CD4-positive, alpha-beta T cell treated with Interleukin-15 for 4 hours (primary cell): ENCODE measurements around the gene PGBD2.
"Not testable (repeated sequence)": the region's sequence is repeated elsewhere in the genome, so short reads cannot be mapped to it uniquely, and the experiment has no call there.

Experiments
- DNase-seq: peaks from one replicate; pipeline ENCODE4 v3.0.0-alpha.2; 2020; ENCODE audit warnings: low spot score

PGBD2 gene, protein sequence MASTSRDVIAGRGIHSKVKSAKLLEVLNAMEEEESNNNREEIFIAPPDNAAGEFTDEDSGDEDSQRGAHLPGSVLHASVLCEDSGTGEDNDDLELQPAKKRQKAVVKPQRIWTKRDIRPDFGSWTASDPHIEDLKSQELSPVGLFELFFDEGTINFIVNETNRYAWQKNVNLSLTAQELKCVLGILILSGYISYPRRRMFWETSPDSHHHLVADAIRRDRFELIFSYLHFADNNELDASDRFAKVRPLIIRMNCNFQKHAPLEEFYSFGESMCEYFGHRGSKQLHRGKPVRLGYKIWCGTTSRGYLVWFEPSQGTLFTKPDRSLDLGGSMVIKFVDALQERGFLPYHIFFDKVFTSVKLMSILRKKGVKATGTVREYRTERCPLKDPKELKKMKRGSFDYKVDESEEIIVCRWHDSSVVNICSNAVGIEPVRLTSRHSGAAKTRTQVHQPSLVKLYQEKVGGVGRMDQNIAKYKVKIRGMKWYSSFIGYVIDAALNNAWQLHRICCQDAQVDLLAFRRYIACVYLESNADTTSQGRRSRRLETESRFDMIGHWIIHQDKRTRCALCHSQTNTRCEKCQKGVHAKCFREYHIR

DNA sequence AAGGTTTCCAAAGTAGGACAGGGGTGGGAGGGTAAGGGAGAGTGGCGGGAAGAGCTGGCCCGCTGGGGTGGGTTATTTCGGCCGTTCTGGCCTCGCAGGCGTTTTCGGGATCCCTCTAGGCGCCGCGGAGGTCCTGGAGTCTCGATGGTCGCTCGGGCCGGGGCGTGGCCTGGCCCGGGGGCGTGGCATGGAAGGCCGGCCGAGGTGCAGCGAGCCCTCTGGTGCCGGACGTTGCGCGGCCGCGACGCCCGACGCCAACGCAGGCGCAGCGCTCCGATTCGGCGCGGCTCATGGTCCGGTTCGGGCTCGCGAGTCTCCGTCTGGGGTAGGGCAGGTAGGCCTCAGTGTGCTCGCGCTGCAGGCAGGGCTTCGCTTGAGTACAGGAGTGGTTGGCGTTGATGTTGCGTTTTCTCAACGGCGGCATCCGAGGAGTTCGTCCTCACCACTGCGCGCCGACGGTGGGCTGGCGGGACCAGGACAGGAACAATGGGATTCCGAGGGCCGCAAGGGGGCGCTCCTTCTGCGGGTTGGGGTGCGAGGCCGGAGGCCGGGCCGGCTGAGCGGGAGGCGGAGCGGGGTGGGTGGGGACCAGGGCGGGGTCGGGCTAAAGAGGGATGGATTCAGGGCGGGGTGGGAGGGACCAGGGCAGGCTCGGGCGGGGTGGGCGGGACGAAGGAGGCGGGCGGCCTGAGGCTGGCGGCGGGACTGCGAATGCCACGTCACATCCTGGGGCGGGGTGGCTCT, at the start of gene PGBD2:
TSS of gene PGBD2 (plus strand) at position 227 of the 744 bp plus-strand sequence. CDS start 7,628 bp downstream, outside the sequence.
- DNase-seq: peak; percentile 96

DNA sequence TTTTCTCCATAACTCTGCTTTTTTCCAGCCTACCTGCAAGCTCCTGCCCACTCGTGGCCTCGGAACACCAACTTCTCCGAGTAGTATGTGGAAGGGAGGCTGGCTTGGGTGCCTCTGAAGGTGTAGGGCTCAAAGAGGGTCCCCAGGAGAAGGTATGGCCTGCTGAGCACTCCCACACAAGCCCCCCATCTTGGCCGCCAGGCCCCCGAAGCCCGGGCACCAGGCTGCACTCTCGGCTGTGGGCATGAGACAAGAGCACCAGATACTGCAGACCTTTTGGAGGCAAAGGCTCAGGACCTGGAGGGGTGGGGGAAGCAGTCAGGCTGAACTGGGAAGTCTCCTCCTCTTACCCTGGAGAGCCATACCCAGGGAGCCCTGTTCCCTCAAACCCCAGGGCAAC, 48.8 kb upstream of the PGBD2 start:
- DNase-seq: no peak

DNA sequence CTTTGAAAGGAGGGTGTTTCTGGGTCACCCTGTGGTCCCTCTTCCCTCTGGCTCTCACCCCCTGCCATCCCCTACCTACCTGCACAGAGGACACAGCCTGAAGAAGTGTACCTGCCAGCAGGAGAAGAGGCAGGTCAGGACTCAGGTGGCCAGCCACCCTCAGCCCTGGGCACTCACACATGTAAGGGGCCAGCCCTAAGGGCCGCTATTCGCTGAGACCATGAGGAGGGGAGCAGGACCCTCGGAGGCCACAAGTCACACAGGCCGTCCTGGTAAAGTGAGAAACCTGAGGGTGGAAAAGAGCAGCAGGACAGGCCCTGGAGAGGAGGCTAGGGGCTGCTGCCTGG, 48.3 kb upstream of the PGBD2 start:
- DNase-seq: no peak

DNA sequence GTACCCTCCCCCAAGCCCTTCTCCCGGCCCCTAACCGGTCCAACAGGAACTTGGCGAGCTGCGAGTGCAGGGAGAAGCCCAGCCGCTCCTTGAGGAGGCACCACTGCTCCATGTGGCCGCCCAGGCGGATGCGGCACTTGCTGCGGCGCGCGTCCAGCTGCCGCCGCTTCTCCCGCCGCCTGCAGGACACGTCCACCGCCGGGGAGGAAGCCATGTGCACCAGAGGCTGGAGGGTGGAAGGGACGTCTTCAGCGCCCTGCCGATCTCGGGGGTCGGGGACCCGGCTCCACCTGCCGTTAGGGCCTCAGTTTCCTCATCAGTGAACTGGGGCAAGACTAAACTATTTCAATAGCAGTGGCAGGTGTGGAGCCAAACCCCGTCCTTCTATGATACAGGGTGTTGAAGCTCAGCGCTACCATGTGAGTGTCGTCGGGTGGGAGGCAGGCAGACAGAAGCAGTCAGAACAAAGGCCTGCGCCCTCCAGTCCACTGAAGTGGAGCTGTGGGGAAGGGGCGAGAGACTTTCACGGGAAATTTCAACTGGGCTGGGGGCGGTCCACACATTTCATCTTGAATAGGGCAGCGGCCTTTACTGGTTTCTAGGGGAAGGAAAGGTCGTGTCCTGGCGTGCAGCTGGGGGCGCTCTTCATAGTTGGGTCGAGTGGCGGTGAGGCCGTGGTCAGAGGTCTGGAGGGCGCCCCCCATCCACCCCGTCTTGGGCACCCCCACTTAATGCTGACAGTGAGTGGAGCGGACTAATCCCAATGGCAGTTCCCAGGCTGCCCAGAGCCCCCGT, 47.7 kb upstream of the PGBD2 start:
- no peak for DNase-seq

DNA sequence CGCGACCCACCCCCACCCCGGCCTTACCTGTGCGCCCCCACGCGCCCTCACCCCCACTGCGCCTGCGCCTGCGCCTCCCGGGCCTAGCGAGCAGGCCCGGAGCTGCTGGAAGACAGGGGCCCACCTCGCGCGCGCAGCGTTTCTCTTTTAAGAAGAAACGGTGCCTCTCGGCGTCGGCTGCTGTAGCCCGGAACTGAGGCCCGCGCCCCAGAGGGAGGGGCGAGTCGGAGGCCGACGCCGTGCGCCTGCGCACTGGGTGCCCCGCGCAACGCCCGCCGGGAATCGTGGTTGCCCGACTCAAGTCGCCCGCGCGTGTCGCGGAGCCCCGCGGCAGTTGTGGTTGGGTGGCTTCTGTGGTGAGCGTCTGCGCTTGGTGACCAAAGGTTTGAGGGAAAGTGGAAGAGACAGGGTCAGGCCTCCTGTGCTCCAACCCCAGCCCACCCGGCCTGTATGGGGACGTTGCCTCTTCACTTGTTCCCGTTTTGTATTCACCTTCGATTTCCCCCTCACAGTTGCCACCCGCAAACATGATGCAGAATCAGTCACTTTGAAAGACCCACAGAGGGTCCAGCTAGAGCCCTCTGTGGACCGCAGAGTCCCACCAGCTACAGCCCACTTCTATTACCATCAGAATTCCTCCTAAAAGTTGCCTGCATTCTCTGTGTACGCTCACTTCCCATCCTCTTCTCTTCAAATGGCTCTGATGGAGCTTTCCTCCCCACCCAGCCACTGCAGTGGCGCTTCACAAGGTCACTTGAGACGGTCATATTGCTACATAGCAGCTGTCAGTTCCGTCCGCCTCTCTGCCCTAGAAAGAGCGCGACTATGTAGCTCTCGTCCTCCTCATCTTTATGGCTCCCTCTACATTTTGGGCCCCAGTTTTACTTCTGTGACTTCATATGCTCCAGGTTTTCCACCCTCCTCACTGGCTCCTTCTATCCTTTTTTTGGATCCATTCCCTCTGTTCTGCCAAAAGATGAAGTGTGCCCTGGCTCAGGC, 46.8 kb upstream of the PGBD2 start, which contains the start of gene ZNF692:
TSS of gene ZNF692 (minus strand) at position 195 of the 999 bp plus-strand sequence. CDS start 776 bp downstream, outside the sequence.
- peak; percentile 98 for DNase-seq

DNA sequence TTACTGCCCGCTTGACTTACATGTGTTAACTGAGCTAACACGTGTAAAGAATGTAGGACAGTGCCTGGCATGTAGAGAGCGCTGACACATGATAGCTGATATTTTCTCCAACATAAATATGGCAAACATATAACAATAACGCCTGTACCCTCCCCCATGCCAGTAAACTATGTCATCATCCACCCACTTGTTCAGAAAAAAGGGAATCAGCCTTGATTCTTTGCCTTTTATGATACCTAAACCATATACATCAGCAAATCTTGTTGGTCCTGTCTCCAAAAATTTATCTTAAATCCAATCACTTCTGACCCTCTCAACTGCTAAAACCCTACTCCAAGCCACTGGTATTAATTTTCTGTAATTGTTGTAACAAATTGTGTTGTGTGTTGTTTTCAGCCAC, 46.0 kb upstream of the PGBD2 start:
- DNase-seq: no peak

DNA sequence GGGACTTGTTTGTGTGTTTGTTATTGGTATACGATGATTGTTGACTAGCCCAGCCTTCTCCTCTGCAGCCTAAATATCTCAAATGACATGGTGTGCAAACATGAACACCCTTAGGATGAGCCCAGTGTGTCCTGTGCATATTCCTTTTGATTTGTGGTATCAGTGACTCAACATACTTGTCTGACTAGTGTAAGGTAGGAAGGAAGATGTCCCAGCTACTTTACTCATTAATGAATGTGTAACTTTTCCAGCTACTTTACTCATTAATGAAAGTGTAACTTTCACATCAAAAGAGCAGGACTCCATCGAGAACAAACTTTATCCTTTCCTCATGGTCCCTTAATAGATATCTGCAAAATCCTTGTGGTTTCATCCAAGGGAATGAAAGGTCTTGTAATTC, 44.4 kb upstream of the PGBD2 start:
- no peak for DNase-seq

DNA sequence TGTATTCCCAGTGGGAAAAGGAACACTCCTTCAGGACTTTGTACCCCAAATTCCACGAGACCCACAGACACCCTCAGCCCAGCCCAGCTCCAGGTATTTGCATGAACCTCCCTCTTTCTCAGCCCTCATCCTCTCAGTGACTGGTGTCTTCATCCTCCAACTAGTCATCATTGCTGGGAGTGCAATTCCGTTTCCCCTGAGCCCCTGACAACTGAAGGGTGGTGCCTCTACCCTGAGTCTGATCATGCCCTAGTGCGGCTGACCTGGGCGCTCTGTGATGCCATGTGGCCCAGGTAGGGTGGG, 43.4 kb upstream of the PGBD2 start:
- DNase-seq: peak; percentile 33

DNA sequence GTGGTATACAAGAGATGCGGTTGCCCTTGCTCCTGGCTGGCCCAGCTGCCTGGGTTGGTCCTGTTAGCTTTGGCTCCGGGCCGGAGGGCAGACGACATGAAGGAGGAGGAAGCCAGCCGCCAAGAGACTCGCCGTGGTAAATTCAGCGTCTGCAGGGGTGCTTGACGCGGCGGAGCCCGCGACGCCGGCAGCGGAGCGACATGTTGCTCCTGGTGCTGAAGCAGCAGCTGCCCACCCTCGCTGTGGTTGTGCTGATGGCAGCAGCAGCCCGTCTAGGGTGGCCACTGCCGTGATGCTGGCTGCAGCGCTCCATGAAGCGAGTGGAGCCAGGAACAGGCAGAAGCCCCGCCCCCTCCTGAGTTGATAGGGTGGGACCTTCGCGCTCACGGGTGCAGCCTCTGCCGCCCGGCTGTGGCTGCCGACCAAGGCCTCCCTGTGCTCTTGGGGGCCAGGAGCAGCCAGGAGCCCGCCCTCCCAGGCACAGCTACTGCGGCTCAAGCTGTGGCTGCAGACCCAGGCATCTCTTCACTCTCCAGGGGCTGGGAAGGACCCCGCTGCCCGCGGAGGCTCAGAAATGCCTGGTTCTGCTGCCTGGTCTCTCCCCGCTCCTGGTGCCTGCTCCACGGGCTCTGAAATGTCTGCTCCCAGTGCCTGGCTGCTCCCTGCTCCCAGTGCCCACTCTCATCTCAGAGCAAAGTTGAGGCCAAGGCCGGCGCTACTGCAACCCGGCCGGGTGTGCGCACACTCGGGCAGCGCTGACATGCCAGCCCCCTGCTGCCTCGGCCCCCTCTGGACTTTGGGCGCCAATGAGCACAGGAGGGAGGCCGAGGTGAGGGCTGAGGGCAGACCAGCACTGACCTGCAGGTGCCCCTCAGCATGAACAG, 42.8 kb upstream of the PGBD2 start:
- DNase-seq: peak; percentile 73

DNA sequence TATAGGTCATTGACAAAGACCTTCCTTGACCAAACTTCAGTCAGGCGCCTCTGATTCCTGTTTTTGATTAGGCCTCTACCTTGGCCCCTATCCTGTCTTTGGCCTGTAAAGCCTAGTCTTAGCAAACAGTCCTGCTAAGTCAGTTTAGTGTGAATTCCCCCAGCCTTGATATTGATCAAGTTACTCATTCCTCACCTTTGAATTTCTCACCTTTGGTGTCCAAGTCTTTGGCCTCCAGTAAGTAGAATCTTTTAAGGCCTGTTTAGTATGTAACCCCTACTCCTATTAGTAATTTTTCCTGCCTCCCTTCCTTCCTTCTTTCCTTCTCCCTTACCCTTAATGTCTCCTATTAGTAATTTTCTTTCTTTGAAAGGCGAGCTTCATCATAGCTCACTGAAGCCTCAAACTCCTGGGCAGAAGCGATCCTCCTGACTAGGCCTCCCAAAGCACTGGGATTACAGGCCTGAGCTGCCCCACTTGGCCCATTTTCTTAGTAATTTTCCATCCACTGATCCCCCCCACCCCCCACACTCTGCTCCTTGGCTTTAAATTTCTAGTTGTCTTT, 34.1 kb upstream of the PGBD2 start:
- DNase-seq: no peak

DNA sequence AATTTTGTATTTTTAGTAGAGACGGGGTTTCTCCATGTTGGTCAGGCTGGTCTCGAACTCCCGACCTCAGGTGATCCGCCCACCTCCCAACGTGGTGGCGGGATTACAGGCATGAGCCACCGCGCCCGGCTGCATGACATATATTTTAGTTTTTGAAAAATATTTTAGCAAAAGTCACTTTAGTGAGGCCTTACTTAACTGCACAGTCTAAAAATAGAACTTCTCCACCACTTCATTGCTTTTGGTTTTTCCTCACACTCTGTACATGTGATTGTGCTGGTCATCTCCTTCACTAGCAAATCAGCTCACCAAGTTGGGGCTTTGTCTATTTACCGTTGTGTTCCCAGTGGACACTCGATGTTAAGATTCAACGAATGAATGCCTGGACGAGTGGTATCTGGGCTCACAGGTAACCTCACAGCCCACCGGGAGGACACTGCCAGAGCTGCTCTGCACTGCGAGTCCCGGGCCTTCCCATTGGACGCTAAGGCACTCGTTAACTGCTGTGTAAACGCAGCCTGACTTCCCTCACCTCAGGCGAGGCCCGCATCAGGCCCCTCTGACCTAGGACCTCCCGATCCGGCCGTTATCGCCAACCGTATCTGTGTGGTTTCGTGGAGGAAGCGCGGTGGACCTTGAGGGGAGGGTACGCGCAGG, 33.2 kb upstream of the PGBD2 start:
- peak; percentile 19 for DNase-seq

DNA sequence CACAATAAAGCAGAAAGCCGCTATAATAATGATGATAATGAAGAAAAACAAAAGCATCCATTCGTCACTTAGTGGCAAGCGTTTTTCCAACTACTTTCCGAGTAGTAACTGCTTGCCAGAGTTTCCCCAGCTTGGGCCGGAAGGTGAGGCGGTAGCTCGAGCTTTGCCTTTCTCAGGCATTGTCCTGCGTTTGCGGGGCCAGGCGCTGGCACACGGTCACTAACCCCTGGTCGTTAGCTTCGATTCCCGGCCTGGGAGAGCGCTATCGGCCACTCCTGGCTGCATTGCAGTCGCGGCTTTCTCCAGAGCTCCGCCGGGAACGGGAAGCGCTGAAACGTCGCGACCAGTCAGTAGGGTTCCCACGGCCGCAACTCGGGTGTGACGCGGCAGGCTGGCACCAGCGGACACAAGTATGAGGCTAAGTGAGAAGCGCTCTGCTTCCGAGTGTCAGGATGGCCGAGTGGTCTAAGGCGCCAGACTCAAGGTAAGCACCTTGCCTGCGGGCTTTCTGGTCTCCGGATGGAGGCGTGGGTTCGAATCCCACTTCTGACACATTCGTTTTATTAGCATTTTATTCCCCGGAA, 32.5 kb upstream of the PGBD2 start:
- DNase-seq: peak; percentile 93

DNA sequence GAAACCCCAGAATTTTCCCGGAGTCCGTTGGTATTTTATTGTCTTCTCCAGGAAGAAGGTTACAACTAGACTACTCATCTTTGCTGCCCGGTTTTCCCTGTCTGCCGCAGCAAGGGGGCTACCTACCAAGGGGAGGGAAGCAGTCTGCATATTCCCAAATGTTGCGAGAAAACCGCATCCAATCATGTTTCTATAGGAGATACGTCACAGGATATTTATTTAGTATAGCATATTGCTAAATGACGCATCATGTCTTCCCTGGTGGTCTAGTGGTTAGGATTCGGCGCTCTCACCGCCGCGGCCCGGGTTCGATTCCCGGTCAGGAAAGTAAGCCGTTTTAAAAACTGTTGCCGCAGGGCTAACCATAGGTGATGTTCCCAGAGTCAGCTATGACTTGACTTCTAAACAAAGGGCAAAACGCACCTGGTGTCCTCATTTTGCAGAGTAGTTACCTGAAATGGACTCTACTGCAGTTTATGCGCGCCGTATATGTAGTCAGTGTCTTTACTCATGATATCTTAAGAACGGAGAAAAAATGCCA, 32.0 kb upstream of the PGBD2 start:
- DNase-seq: peak; percentile 90

DNA sequence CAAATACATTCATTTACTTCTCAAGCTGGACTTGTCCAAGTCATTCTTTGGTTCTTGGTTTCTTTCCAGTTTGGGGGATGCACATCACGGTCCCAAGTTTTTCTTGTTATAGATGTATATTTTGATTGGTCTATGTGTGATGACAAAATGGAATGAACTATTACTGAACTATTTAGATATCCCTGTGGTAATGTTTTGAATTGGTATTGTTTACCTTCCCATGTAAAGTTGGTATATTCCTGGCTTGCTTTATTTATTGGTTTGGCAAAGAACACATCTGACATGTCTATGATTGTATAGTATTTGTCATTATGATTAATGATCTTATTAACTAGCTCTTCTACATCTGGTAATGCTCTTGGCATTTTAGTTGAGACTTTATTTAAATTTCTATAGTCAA, 24.8 kb upstream of the PGBD2 start:
- DNase-seq: no peak

DNA sequence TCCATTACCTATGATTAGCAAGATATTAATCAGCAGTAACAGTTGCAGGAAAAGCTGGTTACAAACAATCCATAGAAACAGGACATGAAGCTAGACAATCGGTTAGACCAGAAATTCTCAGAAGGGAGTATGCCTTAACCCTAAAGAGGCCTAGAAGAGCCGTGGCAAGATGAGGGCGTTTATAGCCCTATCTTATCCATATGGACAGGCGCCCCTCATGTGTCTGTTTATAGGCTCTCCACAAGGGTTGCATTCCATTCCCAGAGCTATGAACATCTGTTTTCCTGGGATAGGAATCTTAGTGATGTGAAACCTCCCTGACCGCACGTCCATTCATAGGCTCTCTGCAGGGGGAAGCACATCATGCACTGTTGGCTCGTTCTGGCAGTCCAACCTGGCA, 23.6 kb upstream of the PGBD2 start:
- DNase-seq: not testable (repeated sequence)

DNA sequence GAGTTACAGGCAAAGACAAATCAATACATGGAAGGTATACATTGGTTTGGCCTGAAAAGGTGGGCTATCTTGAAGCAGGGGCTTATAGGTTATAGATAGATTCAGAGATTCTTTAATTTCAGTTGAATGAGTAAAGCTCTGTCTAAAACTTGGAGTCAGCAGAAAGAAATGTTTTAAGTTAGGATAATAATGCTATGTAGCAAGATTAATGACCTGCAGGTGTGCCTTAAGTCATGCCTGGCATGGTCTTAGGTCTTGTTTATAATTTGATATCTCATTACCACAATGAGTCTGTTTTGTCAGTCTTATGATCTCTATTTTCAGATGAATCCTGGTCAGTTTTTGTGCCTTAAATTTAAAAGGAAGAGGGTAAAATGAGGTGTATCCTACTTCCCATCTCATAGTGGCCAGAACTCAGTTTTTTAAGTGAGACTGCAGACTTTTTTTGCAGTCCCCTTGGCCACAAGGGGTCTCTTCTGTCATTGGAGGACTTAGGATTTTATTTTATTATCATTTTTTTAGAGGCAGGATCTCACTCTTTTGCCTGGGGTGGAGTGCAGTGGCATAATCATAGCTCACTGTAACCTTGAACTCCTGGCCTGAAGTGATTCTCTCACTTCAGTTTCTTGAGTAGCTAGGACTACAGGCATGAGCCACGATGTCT, 21.3 kb upstream of the PGBD2 start:
- no peak for DNase-seq

DNA sequence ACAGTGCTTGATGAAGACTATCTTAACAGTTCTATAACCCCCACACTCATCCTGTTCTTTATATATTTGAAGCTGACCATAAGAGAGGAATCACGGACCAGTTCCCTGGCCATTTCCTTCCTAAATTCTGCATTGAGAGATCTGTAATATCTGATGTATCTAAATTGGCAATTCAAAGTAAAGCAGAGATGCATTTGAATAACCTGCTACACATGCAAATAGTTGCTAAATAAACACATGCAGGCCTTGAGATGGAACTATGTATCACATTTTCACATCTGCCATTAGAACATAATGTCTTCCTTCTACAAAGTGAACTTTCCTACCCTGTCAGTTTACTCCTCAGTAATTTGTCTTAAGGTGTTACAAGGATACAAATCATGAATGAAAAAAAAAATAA, 20.4 kb upstream of the PGBD2 start:
- no peak for DNase-seq
